ENCODE measurements around the gene CUTC.
"Not testable (repeated sequence)": the region's sequence is repeated elsewhere in the genome, so short reads cannot be mapped to it uniquely, and the experiment has no call there.

The CUTC gene

GRCh38 chr10:99742701-99743100 is 10.7 kb downstream of the CUTC start:
- DNase-seq = peak; percentile 40

GRCh38 chr10:99743841-99744240 is 11.8 kb downstream of the CUTC start:
- peak; percentile 24 for DNase-seq

GRCh38 chr10:99746166-99746565 is 14.1 kb downstream of the CUTC start:
- DNase-seq = not testable (repeated sequence)

- DNase-seq = no peak
Measured at GRCh38 chr10:99748823-99749451, 16.9 kb downstream of the CUTC start.

GRCh38 chr10:99750641-99751040 is 18.6 kb downstream of the CUTC start:
- DNase-seq = no peak

GRCh38 chr10:99754670-99755069 is 22.6 kb downstream of the CUTC start:
- no peak for DNase-seq

GRCh38 chr10:99756159-99756558 is 24.1 kb downstream of the CUTC start:
- DNase-seq = no peak

GRCh38 chr10:99758211-99758891 is 26.3 kb downstream of the CUTC start:
- no peak for DNase-seq

GRCh38 chr10:99760321-99760720 is 28.3 kb downstream of the CUTC start:
- no peak for DNase-seq

GRCh38 chr10:99761365-99761764 is 29.3 kb downstream of the CUTC start:
- DNase-seq = no peak

GRCh38 chr10:99765672-99766301 is 33.8 kb downstream of the CUTC start:
- DNase-seq = no peak

GRCh38 chr10:99766302-99766681 is 34.3 kb downstream of the CUTC start:
- no peak for DNase-seq

- no peak for DNase-seq
Measured at GRCh38 chr10:99767901-99768300, 35.9 kb downstream of the CUTC start.

- peak; percentile 67 for DNase-seq
Measured at GRCh38 chr10:99768556-99768955, 36.5 kb downstream of the CUTC start.

- DNase-seq = no peak
Measured at GRCh38 chr10:99769706-99770105, 37.7 kb downstream of the CUTC start.

- DNase-seq = no peak
Measured at GRCh38 chr10:99770408-99771045, 38.5 kb downstream of the CUTC start.

GRCh38 chr10:99775850-99776249 is 43.8 kb downstream of the CUTC start:
- DNase-seq = peak; percentile 89

- DNase-seq = no peak
Measured at GRCh38 chr10:99777918-99778714, 46.1 kb downstream of the CUTC start.

GRCh38 chr10:99779335-99779734 is 47.3 kb downstream of the CUTC start:
- peak; percentile 81 for DNase-seq

GRCh38 chr10:99781734-99782429 is 49.8 kb downstream of the CUTC start:
- no peak for DNase-seq

GRCh38 chr10:99782447-99783286 is 50.6 kb downstream of the CUTC start, which contains the start of gene ABCC2:
TSS of gene ABCC2 (plus strand) at chr10:99782640. CDS start at chr10:99782845, 205 bp downstream.
- DNase-seq = no peak
